RWPE1 (cell line): ENCODE measurements around the gene PIGS.
A peak's percentile ranks its signal among the peaks of the same experiment; 100 is the strongest.

ENCODE experiments used
- CTCF ChIA-PET: fragments of 350-600 bp; sonication (Branson Sonifier 250); formaldehyde crosslinking; extraction: SDS; loops from one replicate; lab custom pipeline; 2021; lab: Yijun Ruan, JAX
- POLR2A ChIA-PET: fragments of 400-600 bp; formaldehyde crosslinking; extraction: SDS; loops from one replicate; lab custom pipeline; 2020; ENCODE audit warnings: antibody characterized with exemption; ENCODE audit not compliant: low non-redundant PET; lab: Yijun Ruan, JAX
- DNase-seq: peaks from one replicate; pipeline ENCODE4 v3.0.0; 2012; ENCODE audit warnings: low spot score
- H3K27ac ChIP-seq: fragments of 450-650 bp; 2 replicates; pipeline ENCODE4 v1.5.1; 2017
- TF ChIP-seq, protein P1 (sequence below): fragments of 450-650 bp; conservative IDR thresholded peaks from 2 replicates; pipeline ENCODE4 v1.5.1; 2017; ENCODE audit warnings: low read depth, mild to moderate bottlenecking

Gene PIGS

DNA sequence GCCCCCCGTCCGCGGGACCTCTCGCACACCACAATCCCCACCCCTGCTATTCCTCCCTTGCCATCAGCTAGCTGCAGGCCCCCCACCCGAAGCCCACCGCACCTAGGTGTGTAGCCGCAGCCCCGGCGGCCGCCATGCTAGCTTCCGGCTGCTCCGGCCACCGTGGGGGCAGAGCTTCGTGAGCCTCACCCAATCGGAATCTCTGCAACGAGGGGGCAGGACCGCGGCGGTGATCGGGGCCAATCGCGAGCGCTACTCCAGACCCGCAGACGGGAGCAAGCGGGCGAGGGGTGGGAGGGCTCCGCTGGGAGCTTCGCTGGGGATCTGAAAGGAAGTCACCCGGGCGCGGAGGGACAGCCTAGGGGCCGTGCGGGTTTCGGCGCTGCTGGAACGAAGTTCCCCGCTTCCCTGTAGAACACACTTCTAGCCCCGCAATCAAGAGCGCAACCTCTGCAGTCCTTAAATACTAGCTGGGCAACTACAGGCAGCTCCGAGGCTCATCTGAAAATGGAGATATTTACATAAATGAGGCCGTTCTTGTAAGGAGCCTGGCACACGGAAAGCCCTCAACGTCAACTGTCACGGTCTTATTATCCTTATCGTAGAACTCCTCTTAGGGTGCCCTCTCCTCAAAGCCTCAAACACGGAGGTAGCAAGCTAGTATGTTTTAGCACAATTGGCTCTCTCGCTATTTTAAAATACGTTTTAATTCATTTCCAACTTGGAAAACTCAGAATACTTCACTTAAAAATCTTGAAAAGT lies at the start of gene PIGS:
Gene PIGS, minus strand, starts transcription at position 164 of the 762 bp plus-strand sequence. Its CDS starts 28 bp downstream, at position 136.
- peak within 1 kb of the TSS; percentile 73 for H3K27ac ChIP-seq
- TF ChIP-seq, protein P1, sequence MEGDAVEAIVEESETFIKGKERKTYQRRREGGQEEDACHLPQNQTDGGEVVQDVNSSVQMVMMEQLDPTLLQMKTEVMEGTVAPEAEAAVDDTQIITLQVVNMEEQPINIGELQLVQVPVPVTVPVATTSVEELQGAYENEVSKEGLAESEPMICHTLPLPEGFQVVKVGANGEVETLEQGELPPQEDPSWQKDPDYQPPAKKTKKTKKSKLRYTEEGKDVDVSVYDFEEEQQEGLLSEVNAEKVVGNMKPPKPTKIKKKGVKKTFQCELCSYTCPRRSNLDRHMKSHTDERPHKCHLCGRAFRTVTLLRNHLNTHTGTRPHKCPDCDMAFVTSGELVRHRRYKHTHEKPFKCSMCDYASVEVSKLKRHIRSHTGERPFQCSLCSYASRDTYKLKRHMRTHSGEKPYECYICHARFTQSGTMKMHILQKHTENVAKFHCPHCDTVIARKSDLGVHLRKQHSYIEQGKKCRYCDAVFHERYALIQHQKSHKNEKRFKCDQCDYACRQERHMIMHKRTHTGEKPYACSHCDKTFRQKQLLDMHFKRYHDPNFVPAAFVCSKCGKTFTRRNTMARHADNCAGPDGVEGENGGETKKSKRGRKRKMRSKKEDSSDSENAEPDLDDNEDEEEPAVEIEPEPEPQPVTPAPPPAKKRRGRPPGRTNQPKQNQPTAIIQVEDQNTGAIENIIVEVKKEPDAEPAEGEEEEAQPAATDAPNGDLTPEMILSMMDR = no peak
- peak; percentile 97 for DNase-seq
- POLR2A ChIA-PET = interaction anchor here (0.6 to 0.7 kb wide), 3 partner anchors 13 to 613 kb away, joined by 3 to 6 read pairs (median 3); no protein-coding TSS in a partner anchor
- CTCF ChIA-PET = interaction anchor here (0.6 to 1.1 kb wide), 2 partner anchors 23 to 668 kb away, joined by 3 to 4 read pairs; no protein-coding TSS in a partner anchor

DNA sequence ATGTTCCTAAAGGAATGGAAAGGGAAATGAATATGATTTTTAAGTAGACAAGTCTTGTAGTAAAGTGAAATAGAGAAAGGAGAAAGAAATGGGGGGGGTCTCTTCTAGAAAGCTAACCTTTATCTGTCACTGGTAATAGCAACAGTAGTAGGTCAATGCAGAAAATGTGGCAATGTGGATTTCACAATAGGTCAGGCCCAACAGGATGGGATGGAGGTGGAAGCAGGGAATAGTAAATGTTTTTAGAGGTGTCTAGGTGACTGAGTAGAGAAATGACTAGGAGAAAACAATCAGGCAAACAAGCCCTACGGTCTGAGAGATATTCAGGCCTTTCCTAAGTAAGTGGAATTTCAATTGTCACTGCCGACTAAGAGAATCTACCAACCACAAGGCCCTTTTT lies 48.7 kb upstream of the PIGS start:
- H3K27ac ChIP-seq = no peak overlapping the region
- ChIA-PET POLR2A (no interaction called here), CTCF (interaction anchor here (0.7 kb wide), 1 partner anchor 17 kb away, joined by 4 read pairs; no protein-coding TSS in a partner anchor)
- TF ChIP-seq, protein P1 = no peak
- DNase-seq = no peak

DNA sequence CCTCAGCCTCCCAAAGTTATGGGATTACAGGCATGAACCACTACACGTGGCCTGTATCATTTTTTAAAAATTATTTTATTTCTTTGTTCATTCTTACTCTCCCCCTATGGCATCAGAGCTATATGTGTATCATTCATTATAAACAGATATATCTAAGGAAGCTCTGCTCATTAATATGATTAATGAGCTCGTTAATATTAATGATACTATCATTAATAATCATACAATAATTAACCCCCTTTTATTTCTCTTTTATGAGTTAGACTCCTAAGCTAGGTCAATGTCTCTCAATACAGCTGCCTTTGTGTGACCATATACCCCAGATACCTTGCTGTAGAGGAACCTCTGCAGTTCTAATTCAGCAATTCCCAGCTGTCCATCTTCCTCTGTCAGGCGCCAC lies 47.1 kb upstream of the PIGS start:
- no peak overlapping the region for H3K27ac ChIP-seq
- no peak for DNase-seq
- ChIA-PET CTCF (no interaction called here), POLR2A (no interaction called here)
- TF ChIP-seq, protein P1 = no peak

DNA sequence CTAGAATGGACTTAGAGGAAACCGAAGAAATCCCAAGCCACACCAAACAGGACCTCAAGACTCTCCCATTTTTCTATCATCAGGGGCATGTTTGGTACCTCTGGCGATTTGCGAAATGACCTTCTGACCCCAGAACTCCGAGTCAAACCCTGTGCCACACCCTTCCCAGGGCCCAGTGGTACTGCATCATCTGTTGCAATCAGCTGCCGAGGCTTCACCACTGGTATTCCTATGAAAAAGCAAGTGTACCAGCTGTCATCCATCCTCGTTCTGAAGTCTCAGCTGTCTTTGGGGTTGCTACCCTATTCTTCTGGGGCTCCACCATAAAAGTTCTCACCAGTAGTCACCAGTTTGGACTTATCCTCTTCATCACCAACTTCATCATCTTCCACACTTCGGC lies 45.0 kb upstream of the PIGS start:
- ChIA-PET CTCF (interaction anchor here (1.1 kb wide), 1 partner anchor 17 kb away, joined by 3 read pairs; no protein-coding TSS in a partner anchor), POLR2A (no interaction called here)
- no peak for DNase-seq
- TF ChIP-seq, protein P1 = no peak
- H3K27ac ChIP-seq = no peak overlapping the region

DNA sequence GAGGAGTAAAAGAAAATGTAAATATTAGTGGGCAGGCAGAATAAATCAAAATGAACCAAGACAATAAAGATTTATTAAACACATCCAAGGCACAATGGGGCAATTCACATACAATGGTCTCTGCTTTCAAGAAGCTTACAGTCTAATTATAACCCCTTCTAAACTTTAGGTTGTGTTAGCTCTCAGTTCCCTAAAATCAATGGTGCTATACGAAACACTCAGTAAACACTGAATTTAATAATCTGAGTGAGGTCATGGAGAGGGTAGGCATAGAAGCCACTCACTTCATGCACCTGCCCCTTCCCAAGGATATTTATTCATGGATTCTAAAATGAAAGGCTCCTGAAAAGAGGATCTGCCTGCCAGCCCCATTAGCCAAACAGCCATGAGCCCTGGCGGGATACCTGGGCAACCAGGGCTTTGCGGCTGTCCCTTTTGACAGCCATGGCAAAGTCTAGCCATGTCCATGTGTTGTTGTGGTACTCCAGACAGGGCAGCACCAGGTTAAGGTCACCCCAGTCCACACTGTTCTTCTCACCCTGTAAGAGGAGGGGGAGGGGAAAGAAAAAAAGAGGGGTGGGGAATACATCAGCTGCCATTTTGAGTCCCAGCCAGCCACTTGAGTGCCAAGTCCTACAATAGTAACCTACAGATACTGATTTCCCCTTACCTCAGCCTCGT lies 44.1 kb upstream of the PIGS start:
- no peak for DNase-seq
- ChIA-PET POLR2A (no interaction called here), CTCF (interaction anchor here (0.5 to 0.6 kb wide), 2 partner anchors 13 to 32 kb away, joined by 3 to 4 read pairs; no protein-coding TSS in a partner anchor)
- H3K27ac ChIP-seq = no peak overlapping the region
- TF ChIP-seq, protein P1 = no peak

DNA sequence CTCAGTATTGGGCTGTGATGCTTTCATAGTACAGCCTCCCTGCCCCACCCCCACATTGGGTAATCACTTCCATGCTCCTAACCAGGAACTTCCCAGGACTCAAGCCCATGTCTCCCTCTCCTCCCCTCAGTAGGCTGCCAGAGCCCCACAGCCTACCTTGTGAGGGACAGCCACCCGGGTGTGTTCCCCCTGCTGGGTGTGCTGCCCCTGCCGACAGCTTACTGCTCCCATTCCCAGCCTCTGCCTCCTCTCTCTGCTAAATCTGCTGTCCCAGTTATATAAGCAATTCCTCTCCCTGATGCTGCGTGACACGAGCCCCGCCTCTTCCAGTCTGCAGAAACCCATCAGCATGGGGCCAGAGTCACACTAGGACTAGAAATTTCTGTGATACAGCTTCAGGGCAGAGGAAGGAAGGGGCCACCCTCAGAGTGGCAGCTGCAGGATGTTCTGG lies 42.6 kb upstream of the PIGS start, which contains the start of gene RSKR:
Gene RSKR, minus strand, starts transcription at position 255 of the 451 bp plus-strand sequence. Its CDS starts 24 bp downstream, at position 231.
- TF ChIP-seq, protein P1 = no peak
- no peak for DNase-seq
- peak within 1 kb of the TSS; percentile 10; the same call in 1 of the 2 replicates for H3K27ac ChIP-seq
- POLR2A ChIA-PET = interaction anchor here (0.6 kb wide), 1 partner anchor 79 kb away, joined by 8 read pairs; no protein-coding TSS in a partner anchor
- CTCF ChIA-PET = interaction anchor here (0.6 to 1.9 kb wide), 4 partner anchors 14 to 26 kb away, joined by 3 to 5 read pairs (median 4); no protein-coding TSS in a partner anchor
